DOHH2 (cell line): ENCODE results near the gene VSX1.

ENCODE experiments used
- CTCF ChIP-seq: fragments of 200-600 bp; sonication (generic); IDR thresholded peaks from one replicate; pipeline ENCODE4 v1.5.1; 2014; ENCODE audit warnings: antibody characterized with exemption, mild to moderate bottlenecking, low read depth, low read length; ENCODE audit not compliant: poor library complexity, severe bottlenecking
- EZH2phosphoT487 ChIP-seq: fragments of 200-600 bp; sonication (generic); IDR thresholded peaks from 2 replicates; pipeline ENCODE4 v1.6.1; 2017; ENCODE audit warnings: borderline replicate concordance, mild to moderate bottlenecking, antibody characterized with exemption, low read length, moderate library complexity, mixed read lengths

GRCh38 chr20:25036331-25036936 is 45.5 kb downstream of the VSX1 start:
- TF ChIP-seq CTCF = no peak
- TF ChIP-seq EZH2phosphoT487 = no peak
